HepG2 (cell line): ENCODE data around the gene SHISA5. TPM values are rescaled to one million over a fixed set of nuclear protein-coding genes. Genes with fewer than 3 reads are reported as not detected.
A peak's percentile ranks its signal among the peaks of the same experiment; 100 is the strongest.

Experiments used
- ARID2 ChIP-seq: sonication (generic); formaldehyde crosslinking; IDR thresholded peaks from 2 replicates; pipeline ENCODE4 v1.8.1; 2022; ENCODE audit warnings: mild to moderate bottlenecking, missing genetic modification reagents, borderline replicate concordance
- GPN1 ChIP-seq: sonication (generic); formaldehyde crosslinking; IDR thresholded peaks from 2 replicates; pipeline ENCODE4 v1.5.1; 2020; ENCODE audit warnings: missing genetic modification reagents, borderline replicate concordance
- HNF4G ChIP-seq, 2 experiments: sonication (generic) in 1 of 2; formaldehyde crosslinking in 1 of 2; IDR thresholded peaks; 2 replicates each; pipeline versions ENCODE4 v1.4.0 to v1.6.1; 2011 to 2020; ENCODE audit warnings: borderline replicate concordance in 2 of 2, low read depth in 2 of 2, mild to moderate bottlenecking in 2 of 2, low read length in 1 of 2, missing genetic modification reagents in 1 of 2, moderate library complexity in 1 of 2
- HOXD1 ChIP-seq: sonication (generic); formaldehyde crosslinking; IDR thresholded peaks from 2 replicates; pipeline ENCODE4 v1.5.0; 2020; ENCODE audit warnings: missing genetic modification reagents
- MAFG ChIP-seq: sonication (generic); formaldehyde crosslinking; IDR thresholded peaks from 2 replicates; pipeline ENCODE4 v1.5.1; 2020; ENCODE audit warnings: mild to moderate bottlenecking, missing genetic modification reagents
- SOX5 ChIP-seq: IDR thresholded peaks from 2 replicates; pipeline ENCODE4 v1.6.1; 2016; ENCODE audit warnings: borderline replicate concordance
- ZNF282 ChIP-seq: fragments of 450-650 bp; IDR thresholded peaks from 2 replicates; pipeline ENCODE4 v1.6.1; 2018; ENCODE audit not compliant: partially characterized antibody
- ZNF543 ChIP-seq: sonication (generic); formaldehyde crosslinking; IDR thresholded peaks from 2 replicates; pipeline ENCODE4 v1.4.0; 2020; ENCODE audit warnings: mild to moderate bottlenecking, missing genetic modification reagents
- polyA plus RNA-seq, 8 experiments: library from polyadenylated mRNA; depleted of rRNA in 3 of 8; stranded (reverse) in 7 of 8; unstranded in 1 of 8; fragments of >200 nt; fragmentation: Illumina TruSeq in 4 of 8; extraction: Trizol in 4 of 8; gene quantifications; 2 replicates each; pipeline versions ENCODE4 v1.2.1 to v1.2.3, GENCODE V29; 2011 to 2016; ENCODE audit warnings: low read depth in 4 of 8, missing spikeins in 1 of 8, mixed read lengths in 1 of 8; ENCODE audit not compliant: insufficient read depth in 1 of 8
- total RNA-seq, 5 experiments: library from RNA; depleted of rRNA; stranded (reverse); fragments of >200 nt; fragmentation: Illumina TruSeq; extraction: Trizol; gene quantifications; 2 replicates each; pipeline ENCODE4 v1.2.3, GENCODE V29; 2016; ENCODE audit warnings: low read depth in 1 of 5
- TF ChIP-seq, protein P1 (sequence below): sonication (generic); formaldehyde crosslinking; IDR thresholded peaks from 2 replicates; pipeline ENCODE4 v1.5.0; 2020; ENCODE audit warnings: mild to moderate bottlenecking, missing genetic modification reagents, borderline replicate concordance
- TF ChIP-seq, protein P2 (sequence below): sonication (generic); formaldehyde crosslinking; IDR thresholded peaks from 2 replicates; pipeline ENCODE4 v1.8.1; 2023; ENCODE audit warnings: mild to moderate bottlenecking, missing genetic modification reagents
- TF ChIP-seq, protein P3 (sequence below): sonication (generic); formaldehyde crosslinking; IDR thresholded peaks from 2 replicates; pipeline ENCODE4; 2020; ENCODE audit warnings: missing genetic modification reagents, mild to moderate bottlenecking, borderline replicate concordance
- TF ChIP-seq, protein P4 (sequence below): sonication (generic); formaldehyde crosslinking; IDR thresholded peaks from 2 replicates; pipeline ENCODE4 v1.5.1; 2020; ENCODE audit warnings: missing genetic modification reagents, mild to moderate bottlenecking, borderline replicate concordance
- TF ChIP-seq, protein P5 (sequence below): IDR thresholded peaks from 2 replicates; pipeline ENCODE4 v1.6.1; 2016; ENCODE audit warnings: low read depth, borderline replicate concordance

The SHISA5 gene
- total and polyA plus RNA-seq, 2 of the 13 experiments (the other 11 are each of a cell fraction or from before 2014, with no cell fraction given), result 75.8 to 91.4 TPM

DNA sequence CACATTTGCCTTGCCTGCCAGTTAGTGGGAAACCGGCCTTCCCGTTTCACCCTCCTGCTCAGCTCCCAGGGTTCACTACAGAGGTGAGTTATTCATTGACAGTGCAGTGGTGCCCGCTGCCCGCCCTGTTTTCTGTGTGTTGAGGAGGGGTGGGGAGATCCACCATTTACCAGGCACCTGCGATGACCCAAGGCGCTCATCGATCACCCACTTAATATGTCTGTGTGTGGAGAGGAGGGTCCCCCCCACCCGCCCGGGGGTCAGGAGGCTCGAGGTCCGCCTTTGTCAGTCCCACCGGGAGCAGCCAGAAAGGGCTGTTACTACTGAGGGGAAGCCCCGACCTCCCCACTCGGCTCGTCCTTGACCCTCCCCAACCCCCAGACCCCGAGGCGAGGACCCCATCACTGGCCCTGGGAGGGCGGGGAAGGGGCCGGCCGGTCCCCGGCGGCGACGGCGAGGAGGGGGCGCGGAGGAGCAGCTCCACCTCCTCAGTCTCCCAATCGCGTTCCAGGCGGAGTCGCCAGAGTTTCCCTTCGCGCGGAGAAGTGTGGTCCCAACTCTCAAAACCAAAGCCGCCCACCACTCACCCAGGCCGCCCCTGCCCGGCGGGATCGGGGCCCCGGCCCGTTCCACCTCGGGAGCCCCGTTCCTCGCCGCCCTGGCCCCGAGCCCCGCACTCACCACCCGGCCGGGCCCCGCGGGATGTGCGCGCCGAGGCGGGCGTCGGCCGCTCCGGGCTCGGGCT is 75.2 kb downstream of the SHISA5 start (continued):
- TF ChIP-seq, protein P1, sequence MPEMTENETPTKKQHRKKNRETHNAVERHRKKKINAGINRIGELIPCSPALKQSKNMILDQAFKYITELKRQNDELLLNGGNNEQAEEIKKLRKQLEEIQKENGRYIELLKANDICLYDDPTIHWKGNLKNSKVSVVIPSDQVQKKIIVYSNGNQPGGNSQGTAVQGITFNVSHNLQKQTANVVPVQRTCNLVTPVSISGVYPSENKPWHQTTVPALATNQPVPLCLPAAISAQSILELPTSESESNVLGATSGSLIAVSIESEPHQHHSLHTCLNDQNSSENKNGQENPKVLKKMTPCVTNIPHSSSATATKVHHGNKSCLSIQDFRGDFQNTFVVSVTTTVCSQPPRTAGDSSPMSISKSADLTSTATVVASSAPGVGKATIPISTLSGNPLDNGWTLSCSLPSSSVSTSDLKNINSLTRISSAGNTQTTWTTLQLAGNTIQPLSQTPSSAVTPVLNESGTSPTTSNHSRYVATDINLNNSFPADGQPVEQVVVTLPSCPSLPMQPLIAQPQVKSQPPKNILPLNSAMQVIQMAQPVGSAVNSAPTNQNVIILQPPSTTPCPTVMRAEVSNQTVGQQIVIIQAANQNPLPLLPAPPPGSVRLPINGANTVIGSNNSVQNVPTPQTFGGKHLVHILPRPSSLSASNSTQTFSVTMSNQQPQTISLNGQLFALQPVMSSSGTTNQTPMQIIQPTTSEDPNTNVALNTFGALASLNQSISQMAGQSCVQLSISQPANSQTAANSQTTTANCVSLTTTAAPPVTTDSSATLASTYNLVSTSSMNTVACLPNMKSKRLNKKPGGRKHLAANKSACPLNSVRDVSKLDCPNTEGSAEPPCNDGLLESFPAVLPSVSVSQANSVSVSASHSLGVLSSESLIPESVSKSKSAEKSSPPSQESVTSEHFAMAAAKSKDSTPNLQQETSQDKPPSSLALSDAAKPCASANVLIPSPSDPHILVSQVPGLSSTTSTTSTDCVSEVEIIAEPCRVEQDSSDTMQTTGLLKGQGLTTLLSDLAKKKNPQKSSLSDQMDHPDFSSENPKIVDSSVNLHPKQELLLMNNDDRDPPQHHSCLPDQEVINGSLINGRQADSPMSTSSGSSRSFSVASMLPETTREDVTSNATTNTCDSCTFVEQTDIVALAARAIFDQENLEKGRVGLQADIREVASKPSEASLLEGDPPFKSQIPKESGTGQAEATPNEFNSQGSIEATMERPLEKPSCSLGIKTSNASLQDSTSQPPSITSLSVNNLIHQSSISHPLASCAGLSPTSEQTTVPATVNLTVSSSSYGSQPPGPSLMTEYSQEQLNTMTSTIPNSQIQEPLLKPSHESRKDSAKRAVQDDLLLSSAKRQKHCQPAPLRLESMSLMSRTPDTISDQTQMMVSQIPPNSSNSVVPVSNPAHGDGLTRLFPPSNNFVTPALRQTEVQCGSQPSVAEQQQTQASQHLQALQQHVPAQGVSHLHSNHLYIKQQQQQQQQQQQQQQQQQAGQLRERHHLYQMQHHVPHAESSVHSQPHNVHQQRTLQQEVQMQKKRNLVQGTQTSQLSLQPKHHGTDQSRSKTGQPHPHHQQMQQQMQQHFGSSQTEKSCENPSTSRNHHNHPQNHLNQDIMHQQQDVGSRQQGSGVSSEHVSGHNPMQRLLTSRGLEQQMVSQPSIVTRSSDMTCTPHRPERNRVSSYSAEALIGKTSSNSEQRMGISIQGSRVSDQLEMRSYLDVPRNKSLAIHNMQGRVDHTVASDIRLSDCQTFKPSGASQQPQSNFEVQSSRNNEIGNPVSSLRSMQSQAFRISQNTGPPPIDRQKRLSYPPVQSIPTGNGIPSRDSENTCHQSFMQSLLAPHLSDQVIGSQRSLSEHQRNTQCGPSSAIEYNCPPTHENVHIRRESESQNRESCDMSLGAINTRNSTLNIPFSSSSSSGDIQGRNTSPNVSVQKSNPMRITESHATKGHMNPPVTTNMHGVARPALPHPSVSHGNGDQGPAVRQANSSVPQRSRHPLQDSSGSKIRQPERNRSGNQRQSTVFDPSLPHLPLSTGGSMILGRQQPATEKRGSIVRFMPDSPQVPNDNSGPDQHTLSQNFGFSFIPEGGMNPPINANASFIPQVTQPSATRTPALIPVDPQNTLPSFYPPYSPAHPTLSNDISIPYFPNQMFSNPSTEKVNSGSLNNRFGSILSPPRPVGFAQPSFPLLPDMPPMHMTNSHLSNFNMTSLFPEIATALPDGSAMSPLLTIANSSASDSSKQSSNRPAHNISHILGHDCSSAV (CRISPR knock-in tag), result no peak
- TF ChIP-seq ZNF543 (CRISPR knock-in tag) (peak; percentile 79; the same call in 1 of the 2 replicates), ZNF282 (no peak), GPN1 (CRISPR knock-in tag) (no peak), SOX5 (CRISPR knock-in tag) (no peak), HOXD1 (CRISPR knock-in tag) (no peak), HNF4G (IDR thresholded peaks at IDR 0.05; ENCODE audit: borderline replicate concordance, low read depth, low read length) (no peak), HNF4G (CRISPR knock-in tag; IDR thresholded peaks at IDR 0.05; ENCODE audit: borderline replicate concordance, low read depth) (no peak; the same call in 1 of the 2 replicates), ARID2 (no peak), MAFG (CRISPR knock-in tag) (no peak)
- TF ChIP-seq, protein P2, sequence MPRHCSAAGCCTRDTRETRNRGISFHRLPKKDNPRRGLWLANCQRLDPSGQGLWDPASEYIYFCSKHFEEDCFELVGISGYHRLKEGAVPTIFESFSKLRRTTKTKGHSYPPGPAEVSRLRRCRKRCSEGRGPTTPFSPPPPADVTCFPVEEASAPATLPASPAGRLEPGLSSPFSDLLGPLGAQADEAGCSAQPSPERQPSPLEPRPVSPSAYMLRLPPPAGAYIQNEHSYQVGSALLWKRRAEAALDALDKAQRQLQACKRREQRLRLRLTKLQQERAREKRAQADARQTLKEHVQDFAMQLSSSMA (CRISPR knock-in tag), result no peak
- TF ChIP-seq, protein P3, sequence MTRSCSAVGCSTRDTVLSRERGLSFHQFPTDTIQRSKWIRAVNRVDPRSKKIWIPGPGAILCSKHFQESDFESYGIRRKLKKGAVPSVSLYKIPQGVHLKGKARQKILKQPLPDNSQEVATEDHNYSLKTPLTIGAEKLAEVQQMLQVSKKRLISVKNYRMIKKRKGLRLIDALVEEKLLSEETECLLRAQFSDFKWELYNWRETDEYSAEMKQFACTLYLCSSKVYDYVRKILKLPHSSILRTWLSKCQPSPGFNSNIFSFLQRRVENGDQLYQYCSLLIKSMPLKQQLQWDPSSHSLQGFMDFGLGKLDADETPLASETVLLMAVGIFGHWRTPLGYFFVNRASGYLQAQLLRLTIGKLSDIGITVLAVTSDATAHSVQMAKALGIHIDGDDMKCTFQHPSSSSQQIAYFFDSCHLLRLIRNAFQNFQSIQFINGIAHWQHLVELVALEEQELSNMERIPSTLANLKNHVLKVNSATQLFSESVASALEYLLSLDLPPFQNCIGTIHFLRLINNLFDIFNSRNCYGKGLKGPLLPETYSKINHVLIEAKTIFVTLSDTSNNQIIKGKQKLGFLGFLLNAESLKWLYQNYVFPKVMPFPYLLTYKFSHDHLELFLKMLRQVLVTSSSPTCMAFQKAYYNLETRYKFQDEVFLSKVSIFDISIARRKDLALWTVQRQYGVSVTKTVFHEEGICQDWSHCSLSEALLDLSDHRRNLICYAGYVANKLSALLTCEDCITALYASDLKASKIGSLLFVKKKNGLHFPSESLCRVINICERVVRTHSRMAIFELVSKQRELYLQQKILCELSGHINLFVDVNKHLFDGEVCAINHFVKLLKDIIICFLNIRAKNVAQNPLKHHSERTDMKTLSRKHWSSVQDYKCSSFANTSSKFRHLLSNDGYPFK, result no peak
- TF ChIP-seq, protein P4, sequence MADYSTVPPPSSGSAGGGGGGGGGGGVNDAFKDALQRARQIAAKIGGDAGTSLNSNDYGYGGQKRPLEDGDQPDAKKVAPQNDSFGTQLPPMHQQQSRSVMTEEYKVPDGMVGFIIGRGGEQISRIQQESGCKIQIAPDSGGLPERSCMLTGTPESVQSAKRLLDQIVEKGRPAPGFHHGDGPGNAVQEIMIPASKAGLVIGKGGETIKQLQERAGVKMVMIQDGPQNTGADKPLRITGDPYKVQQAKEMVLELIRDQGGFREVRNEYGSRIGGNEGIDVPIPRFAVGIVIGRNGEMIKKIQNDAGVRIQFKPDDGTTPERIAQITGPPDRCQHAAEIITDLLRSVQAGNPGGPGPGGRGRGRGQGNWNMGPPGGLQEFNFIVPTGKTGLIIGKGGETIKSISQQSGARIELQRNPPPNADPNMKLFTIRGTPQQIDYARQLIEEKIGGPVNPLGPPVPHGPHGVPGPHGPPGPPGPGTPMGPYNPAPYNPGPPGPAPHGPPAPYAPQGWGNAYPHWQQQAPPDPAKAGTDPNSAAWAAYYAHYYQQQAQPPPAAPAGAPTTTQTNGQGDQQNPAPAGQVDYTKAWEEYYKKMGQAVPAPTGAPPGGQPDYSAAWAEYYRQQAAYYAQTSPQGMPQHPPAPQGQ (CRISPR knock-in tag), result no peak
- TF ChIP-seq, protein P5, sequence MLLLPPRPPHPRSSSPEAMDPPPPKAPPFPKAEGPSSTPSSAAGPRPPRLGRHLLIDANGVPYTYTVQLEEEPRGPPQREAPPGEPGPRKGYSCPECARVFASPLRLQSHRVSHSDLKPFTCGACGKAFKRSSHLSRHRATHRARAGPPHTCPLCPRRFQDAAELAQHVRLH (CRISPR knock-in tag), result no peak
